ENCODE data around the gene RAX2. TPM values are rescaled to one million over a fixed set of nuclear protein-coding genes. Genes with fewer than 3 reads are reported as not detected.

Gene RAX2
- polyA plus RNA-seq, 1 of the 3 experiments (the other 2 are of a cell fraction) = not detected

DNA sequence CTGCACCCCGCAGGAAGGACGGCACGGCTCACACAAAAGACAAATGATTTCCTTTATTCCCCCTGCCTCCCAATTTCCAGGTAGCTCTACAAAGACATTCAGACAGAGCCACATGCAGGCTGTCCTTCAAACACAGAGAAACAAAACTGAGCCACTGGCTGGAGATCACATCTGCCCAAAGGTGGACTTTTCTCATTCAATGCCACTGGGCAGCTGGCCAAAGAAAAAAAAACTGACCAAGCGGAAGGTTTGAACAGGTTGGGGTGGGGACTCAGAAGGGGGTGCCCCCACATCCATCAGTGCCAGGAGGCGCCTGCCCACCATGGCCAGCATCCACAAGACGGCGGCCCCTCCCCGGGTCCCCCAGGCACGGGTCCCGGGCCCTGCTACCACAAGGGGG lies 32.0 kb upstream of the RAX2 start:
- no peak overlapping the region for H3K4me3 ChIP-seq (ENCODE audit: low read depth in 2 of 2, low read length in 1 of 2)
- H3K4me1 ChIP-seq (ENCODE audit: control insufficient read depth in 1 of 2, insufficient read depth in 2 of 2, low read depth in 1 of 2, low read length in 1 of 2) = peaks cover 0 to 2% of the 10 kb centered on the region in 2 experiments; a peak in 1 of 4 replicates
- TF ChIP-seq RAD21 (IDR thresholded peaks at IDR 0.05; ENCODE audit: low read length) (no peak), GATA2 (CRISPR knock-in tag; IDR thresholded peaks at IDR 0.05) (no peak), GABPA (IDR thresholded peaks at IDR 0.05; ENCODE audit: low read depth) (no peak), USF2 (IDR thresholded peaks at IDR 0.05; ENCODE audit: borderline replicate concordance, low read depth, low read length) (no peak), POLR2AphosphoS5 (IDR thresholded peaks at IDR 0.05; ENCODE audit: low read depth, low read length) (no peak), ZBTB33 (IDR thresholded peaks at IDR 0.05; ENCODE audit: borderline replicate concordance, low read depth) (no peak)
- no peaks in the 10 kb centered on the region for H4K20me1 ChIP-seq (ENCODE audit: insufficient read depth)
- H3K27me3 ChIP-seq (ENCODE audit: insufficient read depth) = peaks cover 23% of the 10 kb centered on the region; the same call in 1 of the 2 replicates
- H3K4me2 ChIP-seq = no peak overlapping the region
- no peak overlapping the region for H3K9ac ChIP-seq
- H3K36me3 ChIP-seq (replicated peaks in 1 of 2; ENCODE audit: control insufficient read depth in 1 of 2, insufficient read depth in 2 of 2, low read length in 1 of 2) = no peaks in the 10 kb centered on the region
- H3K9me3 ChIP-seq = no peaks in the 10 kb centered on the region
- WGBS (ENCODE audit: low lambda C conversion rate) = 91% methylated on average over 9 of the region's 10 CpGs
- no peaks in the 10 kb centered on the region for H3K9me2 ChIP-seq
- ChIA-PET POLR2A (no interaction called here), CTCF (interaction anchor here (0.6 to 1.8 kb wide), 3 partner anchors 16 to 336 kb away, joined by 3 to 7 read pairs (median 5); no protein-coding TSS in a partner anchor)
- H2AFZ ChIP-seq (ENCODE audit: low read depth) = no peak overlapping the region
- DNase-seq = no peak
- H3F3A ChIP-seq (replicated peaks; ENCODE audit: insufficient read depth) = peaks cover 7% of the 10 kb centered on the region
- H3K27ac ChIP-seq (ENCODE audit: low read depth in 2 of 2, low read length in 1 of 2) = no peak overlapping the region
- no peaks in the 10 kb centered on the region for H3K79me2 ChIP-seq (ENCODE audit: insufficient read depth)

- no peaks in the 10 kb centered on the region for H4K20me1 ChIP-seq (ENCODE audit: insufficient read depth)
- whole genome bisulfite sequencing (ENCODE audit: low lambda C conversion rate) = 83% methylated on average over 20 of the region's 24 CpGs
- H3K4me2 ChIP-seq = no peak overlapping the region
- H3K79me2 ChIP-seq (ENCODE audit: insufficient read depth) = no peaks in the 10 kb centered on the region
- H3F3A ChIP-seq (replicated peaks; ENCODE audit: insufficient read depth) = peaks cover 7% of the 10 kb centered on the region
- no peaks in the 10 kb centered on the region for H3K9me3 ChIP-seq
- H3K27ac ChIP-seq (ENCODE audit: low read depth in 2 of 2, low read length in 1 of 2) = no peak overlapping the region
- no peak overlapping the region for H2AFZ ChIP-seq (ENCODE audit: low read depth)
- ChIA-PET CTCF (interaction anchor here (0.9 kb wide), 1 partner anchor 336 kb away, joined by 3 read pairs; no protein-coding TSS in a partner anchor), POLR2A (no interaction called here)
- DNase-seq = no peak
- H3K27me3 ChIP-seq (ENCODE audit: insufficient read depth) = peaks cover 23% of the 10 kb centered on the region; the same call in 1 of the 2 replicates
- H3K4me1 ChIP-seq (ENCODE audit: control insufficient read depth in 1 of 2, insufficient read depth in 2 of 2, low read depth in 1 of 2, low read length in 1 of 2) = peaks cover 0 to 2% of the 10 kb centered on the region in 2 experiments; a peak in 1 of 4 replicates
- H3K36me3 ChIP-seq (replicated peaks in 1 of 2; ENCODE audit: control insufficient read depth in 1 of 2, insufficient read depth in 2 of 2, low read length in 1 of 2) = no peaks in the 10 kb centered on the region
- H3K9me2 ChIP-seq = no peaks in the 10 kb centered on the region
- no peak overlapping the region for H3K4me3 ChIP-seq (ENCODE audit: low read depth in 2 of 2, low read length in 1 of 2)
- H3K9ac ChIP-seq = no peak overlapping the region
- no peak for TF ChIP-seq REST (IDR thresholded peaks at IDR 0.05; ENCODE audit: low read depth, low read length)
- no peak for TF ChIP-seq PBX3 (IDR thresholded peaks at IDR 0.05)
- TF ChIP-seq ELF1 (IDR thresholded peaks at IDR 0.05) = no peak
- no peak for TF ChIP-seq NRF1 (IDR thresholded peaks at IDR 0.05; ENCODE audit: low read depth, low read length)
- TF ChIP-seq FOXM1 (IDR thresholded peaks at IDR 0.05; ENCODE audit: low read depth) = no peak
- TF ChIP-seq SIN3A (IDR thresholded peaks at IDR 0.05; ENCODE audit: borderline replicate concordance, low read depth, low read length) = no peak
- no peak for TF ChIP-seq RCOR1 (IDR thresholded peaks at IDR 0.05; ENCODE audit: low read length)
- TF ChIP-seq ZBTB33 (IDR thresholded peaks at IDR 0.05; ENCODE audit: borderline replicate concordance, low read depth) = no peak
- TF ChIP-seq TAF1 (IDR thresholded peaks at IDR 0.05; ENCODE audit: borderline replicate concordance, low read depth, low read length) = no peak
- no peak for TF ChIP-seq NFIC (IDR thresholded peaks at IDR 0.05; ENCODE audit: borderline replicate concordance)
- TF ChIP-seq SMC3 (IDR thresholded peaks at IDR 0.05; ENCODE audit: low read depth, low read length) = no peak
Observed at GRCh38 chr19:3803114-3803888, 31.3 kb upstream of the RAX2 start.
